OCI-LY7 (cell line): ENCODE data around the gene LACRT. TPM values are rescaled to one million over a fixed set of nuclear protein-coding genes. Genes with fewer than 3 reads are reported as not detected.

Source experiments
- BruUV-seq: library from RNA; stranded (reverse); fragments of 400-500 nt; replicated peaks from 2 replicates; lab custom pipeline; 2021; lab: Mats Ljungman, UMichigan
- CTCF ChIA-PET: fragments of 300-600 bp; sonication (Branson Sonifier 250); formaldehyde crosslinking; loops from one replicate; lab custom pipeline; 2022; ENCODE audit warnings: antibody characterized with exemption; ENCODE audit not compliant: unreplicated experiment; lab: Charles Lee
- POLR2A ChIA-PET: fragments of 300-600 bp; sonication (Branson Sonifier 250); formaldehyde crosslinking; loops from one replicate; lab custom pipeline; 2022; ENCODE audit warnings: antibody characterized with exemption; lab: Charles Lee
- DNase-seq: peaks from one replicate; pipeline ENCODE4 v3.0.0-alpha.2; 2015; ENCODE audit warnings: low spot score
- H2AFZ ChIP-seq: fragments of 200-600 bp; sonication (generic), shearing (Covaris generic); 2 replicates; pipeline ENCODE4 v1.6.1; 2014; ENCODE audit warnings: mild to moderate bottlenecking, antibody characterized with exemption, low read length, moderate library complexity
- H3K27ac ChIP-seq: fragments of 200-600 bp; sonication (generic); 2 replicates; pipeline ENCODE4 v1.5.1; 2014; ENCODE audit warnings: mixed run types, low read depth, mild to moderate bottlenecking, moderate library complexity, low read length, inconsistent platforms; ENCODE audit not compliant: poor library complexity, severe bottlenecking
- H3K36me3 ChIP-seq: fragments of 200-600 bp; sonication (generic); 2 replicates; pipeline ENCODE4 v1.6.1; 2014; ENCODE audit warnings: mild to moderate bottlenecking, antibody characterized with exemption, low read length, moderate library complexity, mixed read lengths; ENCODE audit not compliant: insufficient read depth
- H3K4me1 ChIP-seq: fragments of 200-600 bp; sonication (generic); 2 replicates; pipeline ENCODE4 v1.5.1; 2014; ENCODE audit warnings: mild to moderate bottlenecking, low read length; ENCODE audit not compliant: insufficient read depth, poor library complexity, severe bottlenecking
- H3K4me2 ChIP-seq: fragments of 200-600 bp; sonication (generic); 2 replicates; pipeline ENCODE4 v1.6.1; 2014; ENCODE audit warnings: mild to moderate bottlenecking, low read length
- H3K4me3 ChIP-seq: fragments of 200-600 bp; sonication (generic); 2 replicates; pipeline ENCODE4 v1.5.1; 2014; ENCODE audit warnings: mild to moderate bottlenecking, low read depth, low read length; ENCODE audit not compliant: poor library complexity, severe bottlenecking
- H3K79me2 ChIP-seq: fragments of 200-600 bp; sonication (generic); 2 replicates; pipeline ENCODE4 v1.6.1; 2016; ENCODE audit warnings: low read depth, mild to moderate bottlenecking, low read length, moderate library complexity, mixed read lengths; ENCODE audit not compliant: insufficient read depth
- H3K9me2 ChIP-seq: fragments of 200-600 bp; sonication (generic); 2 replicates; pipeline ENCODE4 v1.6.1; 2016; ENCODE audit warnings: mild to moderate bottlenecking, low read length, mixed read lengths; ENCODE audit not compliant: insufficient read depth
- H3K9me3 ChIP-seq: fragments of 200-600 bp; sonication (generic); 2 replicates; pipeline ENCODE4 v1.6.1; 2014; ENCODE audit warnings: mild to moderate bottlenecking, mixed run types, low read length, mixed read lengths
- H4K20me1 ChIP-seq: fragments of 200-600 bp; sonication (generic); 2 replicates; pipeline ENCODE4 v1.6.1; 2014; ENCODE audit warnings: mild to moderate bottlenecking, antibody characterized with exemption, low read length, moderate library complexity, mixed read lengths; ENCODE audit not compliant: insufficient read depth
- EZH2phosphoT487 ChIP-seq: fragments of 200-600 bp; sonication (generic); IDR thresholded peaks from 2 replicates; pipeline ENCODE4 v1.6.1; 2018; ENCODE audit warnings: low read depth, borderline replicate concordance, mild to moderate bottlenecking, mixed run types, antibody characterized with exemption, low read length, moderate library complexity, mixed read lengths
- intact Hi-C: fragments of 100-400 bp; cut with micrococcal nuclease; formaldehyde crosslinking; loops from one replicate; pipeline ENCODE4 v1.10.0; 2022; ENCODE audit not compliant: unreplicated experiment
- total RNA-seq, 2 experiments: library from RNA; depleted of rRNA in 1 of 2; stranded (reverse); fragments of >200 nt in 1 of 2; shearing (Covaris generic) in 1 of 2; gene quantifications; 2 replicates each; pipeline ENCODE4 v1.2.3, GENCODE V29; 2014 to 2022
- TF ChIP-seq, protein P1 (sequence below): fragments of 200-600 bp; sonication (generic); conservative IDR thresholded peaks from 2 replicates; pipeline ENCODE4 v1.5.1; 2014; ENCODE audit warnings: mild to moderate bottlenecking, antibody characterized with exemption, low read length, moderate library complexity, mixed read lengths

Gene LACRT
- total RNA-seq, 2 experiments from 2014 or later, result not detected

DNA sequence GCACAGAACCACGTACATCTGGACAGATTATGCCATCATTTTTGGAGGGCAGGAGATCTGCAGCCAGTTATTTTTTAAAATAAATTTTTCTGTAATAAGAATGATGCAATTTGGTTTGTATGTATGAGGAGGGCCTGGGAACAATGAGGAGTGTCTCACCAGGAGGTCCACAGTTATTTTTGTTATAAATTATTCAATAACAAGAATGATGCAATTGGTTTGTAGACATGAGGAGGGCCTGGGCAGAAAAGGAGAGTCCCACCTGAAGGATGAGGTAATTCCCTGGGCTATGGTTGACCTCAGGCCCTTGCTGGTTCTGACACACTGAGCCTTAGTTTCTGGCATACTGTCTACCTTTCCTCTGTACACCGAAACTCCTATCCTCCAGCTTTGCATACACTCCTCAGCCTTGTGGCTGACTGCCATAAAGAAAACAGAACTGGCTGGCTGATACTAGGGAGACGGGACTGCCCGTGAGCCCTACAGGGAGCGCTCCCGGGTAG, 22.5 kb upstream of the LACRT start:
- ChIA-PET POLR2A (interaction anchor here (1.2 to 1.4 kb wide), 2 partner anchors 11 to 20 kb away, joined by 3 to 5 read pairs; no protein-coding TSS in a partner anchor), CTCF (interaction anchor here (0.5 kb wide), 1 partner anchor 8 kb away, joined by 3 read pairs; no protein-coding TSS in a partner anchor)
- Histone ChIP-seq H3K36me3 (no peaks in the 10 kb centered on the region), H3K9me2 (no peaks in the 10 kb centered on the region), H2AFZ (no peak overlapping the region), H3K27ac (no peak overlapping the region), H3K4me3 (no peak overlapping the region), H3K4me2 (no peak overlapping the region), H3K9me3 (no peaks in the 10 kb centered on the region), H3K4me1 (no peaks in the 10 kb centered on the region), H4K20me1 (no peaks in the 10 kb centered on the region), H3K79me2 (no peaks in the 10 kb centered on the region)
- BruUV-seq, result no TSS peak
- DNase-seq, result no peak
- TF ChIP-seq EZH2phosphoT487, result no peak
- TF ChIP-seq, protein P1, sequence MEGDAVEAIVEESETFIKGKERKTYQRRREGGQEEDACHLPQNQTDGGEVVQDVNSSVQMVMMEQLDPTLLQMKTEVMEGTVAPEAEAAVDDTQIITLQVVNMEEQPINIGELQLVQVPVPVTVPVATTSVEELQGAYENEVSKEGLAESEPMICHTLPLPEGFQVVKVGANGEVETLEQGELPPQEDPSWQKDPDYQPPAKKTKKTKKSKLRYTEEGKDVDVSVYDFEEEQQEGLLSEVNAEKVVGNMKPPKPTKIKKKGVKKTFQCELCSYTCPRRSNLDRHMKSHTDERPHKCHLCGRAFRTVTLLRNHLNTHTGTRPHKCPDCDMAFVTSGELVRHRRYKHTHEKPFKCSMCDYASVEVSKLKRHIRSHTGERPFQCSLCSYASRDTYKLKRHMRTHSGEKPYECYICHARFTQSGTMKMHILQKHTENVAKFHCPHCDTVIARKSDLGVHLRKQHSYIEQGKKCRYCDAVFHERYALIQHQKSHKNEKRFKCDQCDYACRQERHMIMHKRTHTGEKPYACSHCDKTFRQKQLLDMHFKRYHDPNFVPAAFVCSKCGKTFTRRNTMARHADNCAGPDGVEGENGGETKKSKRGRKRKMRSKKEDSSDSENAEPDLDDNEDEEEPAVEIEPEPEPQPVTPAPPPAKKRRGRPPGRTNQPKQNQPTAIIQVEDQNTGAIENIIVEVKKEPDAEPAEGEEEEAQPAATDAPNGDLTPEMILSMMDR, result no peak
- intact Hi-C loops, result no loop called here

DNA sequence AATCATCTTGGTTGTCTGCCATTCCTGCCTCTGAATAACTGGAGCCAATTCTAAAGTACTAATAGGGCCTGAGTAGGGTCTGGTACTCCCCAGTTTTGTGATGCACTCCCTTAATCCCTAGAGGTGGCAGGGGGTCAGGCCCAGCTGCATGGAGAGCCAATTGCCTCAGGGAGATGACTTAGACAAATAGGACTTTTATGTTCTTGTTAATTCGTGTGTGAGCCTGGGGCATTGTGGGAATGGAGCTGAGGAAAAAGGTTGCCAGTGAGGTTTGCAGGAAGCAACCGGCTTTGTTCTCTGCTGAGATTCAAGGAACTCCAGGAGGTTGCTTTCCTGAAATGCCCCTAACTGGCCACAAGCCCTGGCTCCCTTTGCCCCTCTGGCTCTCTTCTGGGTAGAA, 20.2 kb upstream of the LACRT start:
- no peak overlapping the region for H3K4me3 ChIP-seq
- H3K79me2 ChIP-seq, result no peaks in the 10 kb centered on the region
- no peak overlapping the region for H3K4me2 ChIP-seq
- no peak overlapping the region for H2AFZ ChIP-seq
- H3K9me3 ChIP-seq, result no peaks in the 10 kb centered on the region
- ChIA-PET POLR2A (interaction anchor here (0.7 kb wide), 1 partner anchor 660 kb away, joined by 4 read pairs; no protein-coding TSS in a partner anchor), CTCF (no interaction called here)
- TF ChIP-seq EZH2phosphoT487, result no peak
- TF ChIP-seq, protein P1, result no peak
- DNase-seq, result no peak
- H3K9me2 ChIP-seq, result no peaks in the 10 kb centered on the region
- H3K4me1 ChIP-seq, result no peaks in the 10 kb centered on the region
- H4K20me1 ChIP-seq, result no peaks in the 10 kb centered on the region
- H3K27ac ChIP-seq, result no peak overlapping the region
- no peaks in the 10 kb centered on the region for H3K36me3 ChIP-seq
- intact Hi-C loops, result no loop called here
- no TSS peak for BruUV-seq

DNA sequence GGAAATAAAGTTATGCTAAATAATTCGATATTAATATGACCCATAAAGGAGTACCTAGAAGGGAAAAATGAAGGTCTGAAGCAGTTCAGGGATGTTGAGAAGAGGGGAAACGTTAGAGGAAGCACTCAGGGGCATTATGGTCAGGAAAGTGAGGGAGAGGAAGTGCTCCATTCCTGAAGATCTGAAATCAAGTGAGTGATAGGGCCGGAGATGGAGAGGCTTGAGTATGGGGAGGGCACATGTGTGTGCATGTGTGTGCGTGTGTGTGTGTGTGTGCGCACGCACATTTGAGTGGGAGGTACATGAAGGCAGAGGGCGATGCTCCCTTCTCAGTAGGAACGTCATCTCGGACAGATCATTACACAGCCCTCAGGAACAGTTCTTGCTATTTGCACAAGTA, 18.3 kb upstream of the LACRT start:
- CTCF ChIA-PET, result no interaction called here
- POLR2A ChIA-PET, result interaction anchor here (2.3 kb wide), 1 partner anchor 11 kb away, joined by 6 read pairs; no protein-coding TSS in a partner anchor

More for the DNA sequence above, 18.3 kb upstream of the LACRT start:
- Histone ChIP-seq H4K20me1 (no peaks in the 10 kb centered on the region), H3K36me3 (no peaks in the 10 kb centered on the region), H3K4me2 (no peak overlapping the region), H2AFZ (no peak overlapping the region), H3K4me3 (no peak overlapping the region), H3K4me1 (no peaks in the 10 kb centered on the region), H3K9me3 (no peaks in the 10 kb centered on the region), H3K27ac (no peak overlapping the region), H3K9me2 (no peaks in the 10 kb centered on the region), H3K79me2 (no peaks in the 10 kb centered on the region)
- intact Hi-C loops, result no loop called here
- BruUV-seq, result no TSS peak
- TF ChIP-seq, protein P1, result no peak
- no peak for TF ChIP-seq EZH2phosphoT487
- DNase-seq, result no peak
